Liver (tissue), 9 donors: Measurements from ENCODE around the gene PTPRN2. TPM values are rescaled to one million over a fixed set of nuclear protein-coding genes. Genes with fewer than 3 reads are reported as not detected.

Experiments used
- DNase-seq: peaks from one replicate; pipeline ENCODE4 v3.0.0-alpha.2; 2017; ENCODE audit warnings: low spot score
- H3K27ac ChIP-seq, 2 donors: one replicate each; pipeline ENCODE4 v1.7.0; 2013; ENCODE audit warnings: inconsistent platforms in 2 of 2, low read length in 2 of 2, control low read depth in 1 of 2, low read depth in 1 of 2, mild to moderate bottlenecking in 1 of 2
- H3K27me3 ChIP-seq, 4 donors: one replicate each; pipeline versions ENCODE4 v1.6.1 to v1.7.0; 2013; ENCODE audit warnings: low read length in 3 of 4, inconsistent platforms in 1 of 4, mild to moderate bottlenecking in 1 of 4, moderate library complexity in 1 of 4; ENCODE audit not compliant: control insufficient read depth in 4 of 4, insufficient read depth in 4 of 4
- H3K36me3 ChIP-seq, 4 donors: one replicate each; pipeline versions ENCODE4 v1.6.1 to v1.7.0; 2013; ENCODE audit warnings: low read length in 3 of 4, mild to moderate bottlenecking in 3 of 4, low read depth in 1 of 4, moderate library complexity in 1 of 4; ENCODE audit not compliant: control insufficient read depth in 4 of 4, insufficient read depth in 3 of 4
- H3K4me1 ChIP-seq, 4 donors: one replicate each; pipeline versions ENCODE4 v1.6.1 to v1.7.0; 2013; ENCODE audit warnings: low read length in 3 of 4, mild to moderate bottlenecking in 3 of 4, moderate library complexity in 1 of 4; ENCODE audit not compliant: control insufficient read depth in 4 of 4, insufficient read depth in 4 of 4
- H3K4me3 ChIP-seq, 3 donors: one replicate each; pipeline versions ENCODE4 v1.6.1 to v1.7.0; 2013; ENCODE audit warnings: low read length in 3 of 3, control low read depth in 1 of 3, low read depth in 1 of 3, mild to moderate bottlenecking in 1 of 3
- H3K9ac ChIP-seq, 2 donors: one replicate each; pipeline ENCODE4 v1.7.0; 2013; ENCODE audit warnings: low read length in 2 of 2, mild to moderate bottlenecking in 2 of 2, moderate library complexity in 2 of 2, control low read depth in 1 of 2, low read depth in 1 of 2
- H3K9me3 ChIP-seq, 4 donors: one replicate each; pipeline versions ENCODE4 v1.6.1 to v1.7.0; 2013; ENCODE audit warnings: low read length in 3 of 4; ENCODE audit not compliant: control insufficient read depth in 4 of 4
- FOXA1 ChIP-seq: IDR thresholded peaks from 2 replicates; pipeline ENCODE4 v1.6.1; 2016; ENCODE audit warnings: antibody characterized with exemption
- FOXA2 ChIP-seq: IDR thresholded peaks from 2 replicates; pipeline ENCODE4 v1.6.1; 2016; ENCODE audit warnings: antibody characterized with exemption
- GABPA ChIP-seq, 2 donors: IDR thresholded peaks in 1 of 2; conservative IDR thresholded peaks in 1 of 2; 2 replicates each; pipeline ENCODE4 v1.6.1; 2016; ENCODE audit warnings: antibody characterized with exemption in 2 of 2, mild to moderate bottlenecking in 1 of 2, moderate library complexity in 1 of 2
- HNF4A ChIP-seq, 2 donors: conservative IDR thresholded peaks; 2 replicates each; pipeline ENCODE4 v1.6.1; 2016; ENCODE audit warnings: antibody characterized with exemption in 2 of 2, mild to moderate bottlenecking in 2 of 2
- HNF4G ChIP-seq: IDR thresholded peaks from 2 replicates; pipeline ENCODE4 v1.6.1; 2016; ENCODE audit warnings: antibody characterized with exemption
- JUND ChIP-seq, 2 donors: IDR thresholded peaks; 2 replicates each; pipeline ENCODE4 v1.6.1; 2016; ENCODE audit warnings: antibody characterized with exemption in 2 of 2
- NR2F2 ChIP-seq: IDR thresholded peaks from 2 replicates; pipeline ENCODE4 v1.6.1; 2016; ENCODE audit warnings: antibody characterized with exemption
- RXRA ChIP-seq, 2 donors: IDR thresholded peaks; 2 replicates each; pipeline ENCODE4 v1.6.1; 2017 to 2018; ENCODE audit warnings: antibody characterized with exemption in 2 of 2, mild to moderate bottlenecking in 1 of 2
- SP1 ChIP-seq: IDR thresholded peaks from 2 replicates; pipeline ENCODE4 v1.6.1; 2018; ENCODE audit warnings: antibody characterized with exemption, mild to moderate bottlenecking
- TAF1 ChIP-seq: conservative IDR thresholded peaks from 2 replicates; pipeline ENCODE4 v1.6.1; 2016; ENCODE audit warnings: antibody characterized with exemption, mild to moderate bottlenecking
- WGBS: extraction: QIAGEN DNeasy Blood & Tissue Kit; methylation state at CpG from one replicate; pipeline ENCODE4 v1.1.7; 2013; 5-methylcytosine and 5-hydroxymethylcytosine counted together
- polyA plus RNA-seq, 2 donors: library from polyadenylated mRNA; stranded (reverse) in 1 of 2; unstranded in 1 of 2; fragments of 200-250 nt in 1 of 2; fragments of >200 nt in 1 of 2; fragmentation: Nextera tagmentation in 1 of 2; extraction: Ambion mirVana in 1 of 2; gene quantifications; one replicate each; pipeline versions ENCODE4 v1.2.1 to v1.2.3, GENCODE V29; 2013 to 2015
- total RNA-seq, 2 donors: library from RNA; depleted of rRNA; stranded (reverse); fragments of >200 nt; gene quantifications; one replicate each; pipeline ENCODE4 v1.2.3, GENCODE V29; 2014
- TF ChIP-seq, protein P1 (sequence below): IDR thresholded peaks from 2 replicates; pipeline ENCODE4 v1.6.1; 2016; ENCODE audit warnings: antibody characterized with exemption
- TF ChIP-seq, protein P2 (sequence below): IDR thresholded peaks from 2 replicates; pipeline ENCODE4 v1.6.1; 2016; ENCODE audit warnings: antibody characterized with exemption, mild to moderate bottlenecking
- TF ChIP-seq, protein P3 (sequence below): fragments of 150-350 bp; IDR thresholded peaks from 2 replicates; pipeline ENCODE4 v1.5.1; 2017; ENCODE audit warnings: improper control_type of control experiment, low read depth, low read length; ENCODE audit not compliant: missing input control
- TF ChIP-seq, protein P4 (sequence below): IDR thresholded peaks from 2 replicates; pipeline ENCODE4 v1.6.1; 2016; ENCODE audit warnings: antibody characterized with exemption
- donor health status: healthy.
- donor health status: healthy.
- donor health status: healthy.
- donor health status: healthy.
- donor health status: healthy.

Gene PTPRN2
- total and polyA plus RNA-seq, 4 donors: 0.75 to 1.9 (median 1.1) TPM

DNA sequence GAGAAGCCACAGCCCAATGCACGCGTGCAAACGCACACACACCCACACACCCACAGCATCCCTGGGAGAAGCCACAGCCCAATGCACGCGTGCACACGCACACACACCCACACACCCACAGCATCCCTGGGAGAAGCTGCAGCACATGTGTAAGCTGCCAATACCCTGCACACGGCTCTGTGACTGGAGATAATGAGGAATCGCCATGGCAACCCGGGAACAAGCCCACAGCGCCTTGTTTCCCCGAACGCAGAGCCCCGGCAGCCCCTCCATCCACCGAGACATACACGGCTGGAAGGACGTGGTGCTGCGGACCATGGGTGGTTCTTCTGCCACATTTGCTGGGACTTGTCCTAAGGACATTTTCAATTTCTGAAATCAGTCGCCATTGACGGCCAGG lies 221.3 kb downstream of the PTPRN2 start:
- no peaks in the 10 kb centered on the region for H3K9me3 ChIP-seq
- DNase-seq: no peak
- no peaks in the 10 kb centered on the region for H3K36me3 ChIP-seq
- no peak for TF ChIP-seq RXRA (IDR thresholded peaks at IDR 0.05)
- no peak for TF ChIP-seq JUND (IDR thresholded peaks at IDR 0.05)
- TF ChIP-seq, protein P1, sequence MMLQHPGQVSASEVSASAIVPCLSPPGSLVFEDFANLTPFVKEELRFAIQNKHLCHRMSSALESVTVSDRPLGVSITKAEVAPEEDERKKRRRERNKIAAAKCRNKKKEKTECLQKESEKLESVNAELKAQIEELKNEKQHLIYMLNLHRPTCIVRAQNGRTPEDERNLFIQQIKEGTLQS: no peak
- TF ChIP-seq, protein P2, sequence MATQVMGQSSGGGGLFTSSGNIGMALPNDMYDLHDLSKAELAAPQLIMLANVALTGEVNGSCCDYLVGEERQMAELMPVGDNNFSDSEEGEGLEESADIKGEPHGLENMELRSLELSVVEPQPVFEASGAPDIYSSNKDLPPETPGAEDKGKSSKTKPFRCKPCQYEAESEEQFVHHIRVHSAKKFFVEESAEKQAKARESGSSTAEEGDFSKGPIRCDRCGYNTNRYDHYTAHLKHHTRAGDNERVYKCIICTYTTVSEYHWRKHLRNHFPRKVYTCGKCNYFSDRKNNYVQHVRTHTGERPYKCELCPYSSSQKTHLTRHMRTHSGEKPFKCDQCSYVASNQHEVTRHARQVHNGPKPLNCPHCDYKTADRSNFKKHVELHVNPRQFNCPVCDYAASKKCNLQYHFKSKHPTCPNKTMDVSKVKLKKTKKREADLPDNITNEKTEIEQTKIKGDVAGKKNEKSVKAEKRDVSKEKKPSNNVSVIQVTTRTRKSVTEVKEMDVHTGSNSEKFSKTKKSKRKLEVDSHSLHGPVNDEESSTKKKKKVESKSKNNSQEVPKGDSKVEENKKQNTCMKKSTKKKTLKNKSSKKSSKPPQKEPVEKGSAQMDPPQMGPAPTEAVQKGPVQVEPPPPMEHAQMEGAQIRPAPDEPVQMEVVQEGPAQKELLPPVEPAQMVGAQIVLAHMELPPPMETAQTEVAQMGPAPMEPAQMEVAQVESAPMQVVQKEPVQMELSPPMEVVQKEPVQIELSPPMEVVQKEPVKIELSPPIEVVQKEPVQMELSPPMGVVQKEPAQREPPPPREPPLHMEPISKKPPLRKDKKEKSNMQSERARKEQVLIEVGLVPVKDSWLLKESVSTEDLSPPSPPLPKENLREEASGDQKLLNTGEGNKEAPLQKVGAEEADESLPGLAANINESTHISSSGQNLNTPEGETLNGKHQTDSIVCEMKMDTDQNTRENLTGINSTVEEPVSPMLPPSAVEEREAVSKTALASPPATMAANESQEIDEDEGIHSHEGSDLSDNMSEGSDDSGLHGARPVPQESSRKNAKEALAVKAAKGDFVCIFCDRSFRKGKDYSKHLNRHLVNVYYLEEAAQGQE: no peak
- TF ChIP-seq SP1: no peak
- TF ChIP-seq HNF4A (conservative IDR thresholded peaks at IDR 0.05): no peak
- TF ChIP-seq, protein P3, sequence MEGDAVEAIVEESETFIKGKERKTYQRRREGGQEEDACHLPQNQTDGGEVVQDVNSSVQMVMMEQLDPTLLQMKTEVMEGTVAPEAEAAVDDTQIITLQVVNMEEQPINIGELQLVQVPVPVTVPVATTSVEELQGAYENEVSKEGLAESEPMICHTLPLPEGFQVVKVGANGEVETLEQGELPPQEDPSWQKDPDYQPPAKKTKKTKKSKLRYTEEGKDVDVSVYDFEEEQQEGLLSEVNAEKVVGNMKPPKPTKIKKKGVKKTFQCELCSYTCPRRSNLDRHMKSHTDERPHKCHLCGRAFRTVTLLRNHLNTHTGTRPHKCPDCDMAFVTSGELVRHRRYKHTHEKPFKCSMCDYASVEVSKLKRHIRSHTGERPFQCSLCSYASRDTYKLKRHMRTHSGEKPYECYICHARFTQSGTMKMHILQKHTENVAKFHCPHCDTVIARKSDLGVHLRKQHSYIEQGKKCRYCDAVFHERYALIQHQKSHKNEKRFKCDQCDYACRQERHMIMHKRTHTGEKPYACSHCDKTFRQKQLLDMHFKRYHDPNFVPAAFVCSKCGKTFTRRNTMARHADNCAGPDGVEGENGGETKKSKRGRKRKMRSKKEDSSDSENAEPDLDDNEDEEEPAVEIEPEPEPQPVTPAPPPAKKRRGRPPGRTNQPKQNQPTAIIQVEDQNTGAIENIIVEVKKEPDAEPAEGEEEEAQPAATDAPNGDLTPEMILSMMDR: no peak
- TF ChIP-seq TAF1: no peak
- TF ChIP-seq FOXA1: no peak
- no peak for TF ChIP-seq NR2F2
- H3K4me3 ChIP-seq: no peak overlapping the region
- H3K9ac ChIP-seq: no peak overlapping the region
- 77% methylated on average over 19 of the region's 19 CpGs for WGBS
- peaks cover 0 to 2% (median 0%) of the 10 kb centered on the region in 4 donors for H3K27me3 ChIP-seq
- H3K4me1 ChIP-seq: no peaks in the 10 kb centered on the region
- H3K27ac ChIP-seq: no peak overlapping the region

DNA sequence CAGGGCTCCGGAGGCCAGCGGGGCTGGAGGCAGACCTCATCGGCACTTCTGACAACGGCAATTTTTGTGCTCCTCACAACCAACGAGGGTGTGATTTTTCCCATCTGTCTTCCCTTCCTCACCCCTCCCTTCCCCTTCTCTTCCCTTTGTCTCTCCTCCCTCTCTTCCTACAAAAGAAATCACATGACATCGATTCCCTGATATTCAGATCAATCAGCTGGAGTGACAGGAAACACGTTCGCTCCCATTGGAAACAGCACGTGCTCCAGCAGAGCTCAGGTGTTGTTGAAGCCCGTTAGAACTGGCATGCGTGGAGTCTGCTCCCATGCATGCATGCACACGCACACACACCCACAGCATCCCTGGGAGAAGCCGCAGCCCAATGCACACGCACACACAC lies 222.4 kb downstream of the PTPRN2 start:
- TF ChIP-seq, protein P4, sequence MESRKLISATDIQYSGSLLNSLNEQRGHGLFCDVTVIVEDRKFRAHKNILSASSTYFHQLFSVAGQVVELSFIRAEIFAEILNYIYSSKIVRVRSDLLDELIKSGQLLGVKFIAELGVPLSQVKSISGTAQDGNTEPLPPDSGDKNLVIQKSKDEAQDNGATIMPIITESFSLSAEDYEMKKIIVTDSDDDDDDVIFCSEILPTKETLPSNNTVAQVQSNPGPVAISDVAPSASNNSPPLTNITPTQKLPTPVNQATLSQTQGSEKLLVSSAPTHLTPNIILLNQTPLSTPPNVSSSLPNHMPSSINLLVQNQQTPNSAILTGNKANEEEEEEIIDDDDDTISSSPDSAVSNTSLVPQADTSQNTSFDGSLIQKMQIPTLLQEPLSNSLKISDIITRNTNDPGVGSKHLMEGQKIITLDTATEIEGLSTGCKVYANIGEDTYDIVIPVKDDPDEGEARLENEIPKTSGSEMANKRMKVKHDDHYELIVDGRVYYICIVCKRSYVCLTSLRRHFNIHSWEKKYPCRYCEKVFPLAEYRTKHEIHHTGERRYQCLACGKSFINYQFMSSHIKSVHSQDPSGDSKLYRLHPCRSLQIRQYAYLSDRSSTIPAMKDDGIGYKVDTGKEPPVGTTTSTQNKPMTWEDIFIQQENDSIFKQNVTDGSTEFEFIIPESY: no peak
- TF ChIP-seq FOXA2: no peak
- no peak for TF ChIP-seq SP1
- no peak for TF ChIP-seq HNF4G
- TF ChIP-seq, protein P2: no peak
- TF ChIP-seq GABPA (IDR thresholded peaks at IDR 0.05 in 1 of 2, conservative IDR thresholded peaks at IDR 0.05 in 1 of 2): no peak
- TF ChIP-seq NR2F2: no peak
- TF ChIP-seq, protein P3: no peak
- Histone ChIP-seq H3K27me3 (peaks cover 0 to 2% (median 0%) of the 10 kb centered on the region in 4 donors), H3K9ac (no peak overlapping the region), H3K36me3 (no peaks in the 10 kb centered on the region), H3K9me3 (no peaks in the 10 kb centered on the region), H3K4me3 (no peak overlapping the region), H3K27ac (no peak overlapping the region), H3K4me1 (no peaks in the 10 kb centered on the region)
- DNase-seq: no peak
- 84% methylated on average over 14 of the region's 14 CpGs for WGBS
